Measurements from ENCODE around the gene NOP14.
"Not testable (repeated sequence)": the region's sequence is repeated elsewhere in the genome, so short reads cannot be mapped to it uniquely, and the experiment has no call there.

The NOP14 gene

GRCh38 chr4:2961421-2961810 lies 1.8 kb downstream of the NOP14 start:
- no peak for DNase-seq

DNA sequence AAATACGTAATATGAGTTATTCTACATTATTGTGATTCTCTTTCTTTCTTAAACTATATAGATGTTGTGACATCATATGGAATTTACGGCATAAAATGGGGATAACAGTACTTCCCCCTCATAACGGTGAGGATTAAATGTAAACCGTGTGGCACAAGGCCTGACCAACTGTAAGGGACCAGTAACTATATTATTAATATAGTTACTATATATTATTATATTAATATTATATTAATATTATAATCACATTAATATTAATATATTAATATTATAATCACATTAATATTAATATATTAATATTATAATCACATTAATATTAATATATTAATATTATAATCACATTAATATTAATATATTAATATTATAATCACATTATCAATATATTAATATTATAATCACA lies 2.8 kb downstream of the NOP14 start:
- DNase-seq: not testable (repeated sequence)

GRCh38 chr4:2958446-2958845 lies 4.8 kb downstream of the NOP14 start:
- no peak for DNase-seq

GRCh38 chr4:2955186-2956044 lies 7.8 kb downstream of the NOP14 start:
- not testable (repeated sequence) for DNase-seq

GRCh38 chr4:2954358-2955185 lies 8.6 kb downstream of the NOP14 start:
- no peak for DNase-seq

GRCh38 chr4:2953496-2953895 lies 9.7 kb downstream of the NOP14 start:
- no peak for DNase-seq

DNA sequence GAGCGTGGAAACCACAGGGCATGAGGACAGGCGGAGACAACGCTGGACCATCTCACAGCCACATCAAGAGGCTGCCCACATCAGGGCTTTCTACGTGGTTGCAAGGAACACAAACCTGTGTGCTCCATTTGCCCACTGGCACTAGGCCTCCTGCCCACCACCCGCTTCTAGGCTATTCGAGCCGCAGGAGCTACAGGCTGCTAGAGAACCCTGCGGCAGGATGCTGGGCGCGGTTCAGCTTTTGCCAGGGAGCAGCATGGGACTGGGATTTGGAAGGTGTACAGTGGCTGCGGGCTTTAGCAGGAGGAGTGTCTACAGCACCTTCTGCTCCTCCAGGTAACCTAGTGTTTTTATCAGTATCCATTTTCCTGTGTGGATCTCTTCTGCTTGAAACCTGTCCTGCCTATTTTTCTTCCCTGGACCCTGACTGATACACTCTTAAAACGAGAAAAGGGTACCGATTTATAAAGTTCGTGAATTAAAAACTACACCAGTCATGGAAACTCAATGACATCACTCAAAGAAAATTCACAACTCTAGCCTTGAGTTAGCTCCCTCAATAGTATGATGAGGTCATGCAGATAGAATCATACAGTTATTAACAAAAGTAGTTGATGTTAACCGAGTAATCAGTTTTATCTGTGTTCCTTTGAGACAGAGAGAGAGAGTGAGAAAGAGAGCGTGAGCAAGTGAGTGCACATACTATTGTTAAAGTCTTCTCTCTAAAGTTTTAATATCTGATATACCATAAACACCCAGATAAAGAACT lies 12.8 kb downstream of the NOP14 start:
- no peak for DNase-seq

- DNase-seq: no peak
Observed at GRCh38 chr4:2949782-2950125, 13.5 kb downstream of the NOP14 start.

DNA sequence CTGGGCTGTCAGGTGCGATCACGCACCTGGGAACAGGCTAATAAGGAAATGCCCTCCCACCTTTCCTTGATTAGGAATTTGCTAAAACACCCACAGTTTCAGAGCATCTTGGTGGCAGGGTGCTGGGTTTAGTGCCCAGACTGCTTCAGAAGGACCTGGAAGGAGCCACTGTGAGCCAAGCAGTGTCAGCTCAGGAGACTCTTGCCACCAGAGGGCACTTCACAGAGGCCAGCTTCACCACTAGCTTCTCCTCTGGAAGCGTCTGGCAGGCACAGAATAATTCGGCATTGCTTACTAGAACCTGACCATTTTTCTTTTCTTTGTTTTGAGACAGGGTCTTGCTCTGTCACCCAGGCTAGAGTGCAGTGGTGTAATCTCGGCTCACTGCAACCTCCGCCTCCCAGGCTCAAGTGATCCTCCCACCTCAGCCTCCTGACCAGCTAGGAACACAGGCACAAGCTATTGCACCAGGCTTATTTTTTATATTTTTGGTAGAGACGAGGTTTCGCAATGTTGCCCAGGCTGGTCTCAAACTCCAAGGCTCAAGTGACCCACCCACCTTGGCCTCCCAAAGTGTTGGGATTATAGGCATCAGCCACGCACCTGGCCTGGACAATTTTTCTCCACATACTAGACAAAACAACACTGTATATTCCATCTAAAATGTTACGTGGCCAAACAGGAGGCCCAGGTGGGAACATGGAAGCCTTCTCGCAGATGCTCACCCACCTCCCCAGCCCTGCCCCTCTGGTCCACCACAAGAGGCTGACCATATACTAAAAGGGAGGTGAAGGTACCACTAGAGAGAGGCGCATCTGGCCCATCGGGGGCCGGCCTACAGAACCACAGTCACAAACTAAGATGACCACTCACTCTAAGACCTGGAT lies 14.1 kb downstream of the NOP14 start:
- DNase-seq: no peak

DNA sequence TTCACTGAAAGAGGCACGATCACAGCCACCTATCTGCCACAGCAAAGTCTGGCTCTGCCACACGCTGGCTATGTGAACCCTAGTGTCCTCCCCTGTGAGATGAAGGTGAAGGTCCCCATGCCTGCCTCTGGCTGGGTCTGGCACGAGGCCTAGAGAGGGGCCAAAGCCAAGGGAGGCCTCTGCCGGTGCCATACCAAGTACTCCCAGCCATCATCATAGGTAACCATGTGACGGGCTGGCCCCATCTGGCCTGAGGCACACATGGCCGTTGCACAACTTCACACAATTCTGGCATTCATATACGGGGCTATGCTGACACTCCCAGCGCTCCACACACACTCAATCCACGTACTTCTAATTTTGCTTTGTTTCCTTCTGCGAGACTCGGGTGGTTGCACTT lies 15.3 kb downstream of the NOP14 start:
- no peak for DNase-seq

- no peak for DNase-seq
Observed at GRCh38 chr4:2946812-2947600, 16.2 kb downstream of the NOP14 start.

DNA sequence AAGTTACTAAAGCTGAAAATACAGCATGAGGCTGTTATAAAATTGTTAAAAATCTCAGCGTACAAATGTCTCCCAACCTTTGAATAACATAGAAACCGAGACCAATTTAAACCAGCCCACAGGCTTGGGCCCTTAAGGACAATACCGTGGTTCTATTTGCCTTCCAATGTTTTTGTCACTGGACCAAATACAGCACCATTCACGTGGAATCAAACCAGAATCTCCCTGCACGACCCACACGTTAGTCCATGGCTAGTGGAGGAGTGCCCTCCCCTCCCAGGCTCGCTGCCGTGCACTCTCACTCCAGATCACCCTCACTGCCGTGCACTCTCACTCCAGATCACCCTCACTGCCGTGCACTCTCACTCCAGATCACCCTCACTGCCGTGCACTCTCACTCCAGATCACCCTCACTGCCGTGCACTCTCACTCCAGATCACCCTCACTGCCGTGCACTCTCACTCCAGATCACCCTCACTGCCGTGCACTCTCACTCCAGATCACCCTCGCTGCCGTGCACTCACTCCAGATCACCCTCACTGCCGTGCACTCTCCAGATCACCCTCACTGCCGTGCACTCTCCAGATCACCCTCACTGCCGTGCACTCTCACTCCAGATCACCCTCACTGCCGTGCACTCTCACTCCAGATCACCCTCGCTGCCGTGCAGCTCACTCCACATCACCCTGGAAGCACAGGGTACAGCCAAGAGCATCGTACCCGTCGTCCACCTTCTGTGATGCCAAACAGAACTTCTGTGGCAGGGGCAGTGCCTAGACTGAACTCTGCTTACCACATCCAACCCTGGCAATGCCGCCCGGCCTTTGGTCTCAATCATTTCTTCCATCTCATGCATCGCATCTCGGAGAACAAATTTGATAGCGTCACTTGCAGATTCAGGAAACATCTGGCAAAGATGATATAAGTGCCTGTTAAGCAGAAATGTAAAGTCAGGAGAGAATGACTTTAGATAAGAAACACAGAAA lies 17.3 kb downstream of the NOP14 start:
- DNase-seq: not testable (repeated sequence)

DNA sequence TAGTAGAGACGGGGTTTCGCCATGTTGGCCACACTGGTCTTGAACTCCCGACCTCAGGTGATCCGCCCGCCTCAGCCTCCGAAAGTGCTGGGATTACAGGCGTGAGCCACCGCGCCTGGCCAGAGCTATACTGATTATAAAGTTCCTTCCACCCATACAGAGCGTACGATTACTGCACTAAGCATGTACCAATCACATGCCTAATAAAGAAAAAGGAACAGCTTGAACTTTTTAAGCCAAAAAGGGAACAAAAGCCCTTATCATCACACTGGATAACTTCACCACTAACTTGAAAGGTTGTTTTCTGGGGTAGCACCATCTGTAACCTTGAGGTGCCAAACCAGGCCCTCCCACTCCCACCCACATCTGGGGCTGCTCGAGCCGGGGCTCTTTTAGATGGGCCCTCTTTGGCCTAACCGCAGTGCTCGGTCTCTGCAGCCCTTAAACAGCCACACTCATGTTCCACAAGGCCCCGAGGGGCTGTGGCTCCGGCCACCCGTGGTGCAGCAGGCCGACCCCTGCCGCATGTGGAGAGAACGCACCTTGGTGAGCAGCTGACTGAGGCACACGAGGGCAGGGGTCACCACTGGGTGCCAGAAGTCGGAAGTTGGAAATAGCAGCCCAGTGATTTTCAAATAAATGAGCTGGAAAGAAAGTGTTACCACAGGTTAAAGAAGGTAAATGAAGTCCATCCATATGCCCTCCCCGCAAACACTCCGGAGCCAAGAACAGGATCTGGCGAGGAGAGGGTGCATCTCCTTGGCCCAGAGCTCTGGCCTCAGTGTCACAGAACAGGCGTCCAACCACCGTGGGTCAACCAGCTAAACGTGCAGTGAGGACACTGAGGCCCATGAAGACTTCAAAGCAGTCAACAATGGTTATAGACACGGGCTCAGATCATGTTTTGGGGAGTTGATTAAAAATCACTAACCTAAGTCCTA lies 18.4 kb downstream of the NOP14 start:
- no peak for DNase-seq

DNA sequence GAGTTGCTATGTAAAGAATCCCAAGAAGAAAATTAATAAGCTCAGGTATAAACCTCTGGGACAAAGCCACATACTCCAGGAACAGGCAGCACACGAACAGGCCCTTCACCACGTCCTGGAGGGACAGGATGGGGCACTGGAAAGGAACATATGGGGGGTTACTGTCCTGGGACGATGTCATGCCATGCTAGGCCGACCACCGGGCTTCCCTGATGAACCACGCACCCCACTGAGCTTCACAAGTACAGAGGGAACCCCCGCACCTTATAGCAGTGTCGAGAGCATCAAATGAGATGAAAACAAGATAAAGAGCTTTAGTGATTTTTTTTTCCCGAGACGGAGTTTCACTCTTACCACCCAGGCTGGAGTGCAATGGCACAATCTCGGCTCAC lies 19.1 kb downstream of the NOP14 start:
- DNase-seq: no peak

- DNase-seq: no peak
Observed at GRCh38 chr4:2943364-2944090, 19.7 kb downstream of the NOP14 start.

- no peak for DNase-seq
Observed at GRCh38 chr4:2942532-2943363, 20.5 kb downstream of the NOP14 start.

DNA sequence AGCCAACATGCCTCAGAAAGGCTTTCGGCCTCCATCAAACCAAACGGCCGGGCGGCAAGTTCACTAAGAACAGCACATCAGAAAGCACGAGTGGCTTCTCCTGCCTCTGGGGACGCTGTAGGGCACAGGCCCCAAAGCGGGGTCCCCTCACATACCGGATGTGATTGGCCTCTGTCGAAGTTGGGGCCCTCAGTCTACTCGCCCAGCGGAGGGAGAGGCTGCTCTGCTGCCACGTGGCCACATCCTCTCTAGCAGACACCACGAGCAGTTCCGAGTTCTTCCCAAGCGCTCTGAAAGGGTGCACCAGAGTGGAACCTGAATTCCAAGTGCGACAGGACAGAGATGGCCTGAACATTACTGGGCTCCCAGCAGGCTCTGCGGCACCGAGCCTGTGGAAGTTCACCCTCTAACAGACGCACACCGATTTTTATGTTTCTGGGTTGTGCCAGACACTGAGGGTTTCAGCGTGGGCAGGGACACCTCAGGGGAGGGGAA lies 21.1 kb downstream of the NOP14 start:
- no peak for DNase-seq

Data from NCI-H2081 treated with DMSO at 0.1 percent for 48 hours (cell line).